ENCODE data around the gene ZC3H18. TPM values are rescaled to one million over a fixed set of nuclear protein-coding genes. Genes with fewer than 3 reads are reported as not detected.

Gene ZC3H18
- total RNA-seq, 2 experiments from 2014 or later = 72.0 to 72.7 TPM

- Mint-ChIP-seq H3K9me3 (no peaks in the 10 kb centered on the region), H3K36me3 (peaks cover 3% of the 10 kb centered on the region), H3K4me1 (ENCODE audit: low read depth) (peaks cover 31% of the 10 kb centered on the region), H3K4me3 (no peak overlapping the region), H3K27me3 (no peaks in the 10 kb centered on the region), H3K27ac (peak overlapping the region; percentile 3)
- DNase-seq = no peak
- ChIA-PET CTCF (interaction anchor here (1.1 kb wide), 1 partner anchor 16 kb away, joined by 3 read pairs; no protein-coding TSS in a partner anchor), POLR2A (interaction anchor here (0.7 kb wide), 1 partner anchor 164 kb away, joined by 3 read pairs; no protein-coding TSS in a partner anchor)
- intact Hi-C loops (cut with micrococcal nuclease) = no loop called here
Observed at GRCh38 chr16:88616736-88617135, 46.5 kb downstream of the ZC3H18 start.

GRCh38 chr16:88617268-88618031 is 47.2 kb downstream of the ZC3H18 start:
- peaks cover 31% of the 10 kb centered on the region for H3K4me1 Mint-ChIP-seq (ENCODE audit: low read depth)
- POLR2A ChIA-PET = no interaction called here
- intact Hi-C loops (cut with micrococcal nuclease) = no loop called here
- H3K36me3 Mint-ChIP-seq = peaks cover 7% of the 10 kb centered on the region
- H3K9me3 Mint-ChIP-seq = no peaks in the 10 kb centered on the region
- H3K27ac Mint-ChIP-seq = peak overlapping the region; percentile 3
- CTCF ChIA-PET = interaction anchor here (1.1 kb wide), 1 partner anchor 16 kb away, joined by 3 read pairs; no protein-coding TSS in a partner anchor
- no peaks in the 10 kb centered on the region for H3K27me3 Mint-ChIP-seq
- H3K4me3 Mint-ChIP-seq = no peak overlapping the region
- no peak for DNase-seq

- H3K36me3 Mint-ChIP-seq = peaks cover 15% of the 10 kb centered on the region
- CTCF ChIA-PET = interaction anchor here (2.1 kb wide), 1 partner anchor 48 kb away, joined by 7 read pairs; the partner anchor contains the start of gene ZC3H18
Observed at GRCh38 chr16:88618182-88618955, 48.2 kb downstream of the ZC3H18 start.

GRCh38 chr16:88618956-88619667 is 48.9 kb downstream of the ZC3H18 start:
- no peak overlapping the region for H3K4me3 Mint-ChIP-seq
- H3K36me3 Mint-ChIP-seq = peaks cover 21% of the 10 kb centered on the region
- no peaks in the 10 kb centered on the region for H3K27me3 Mint-ChIP-seq
- peak overlapping the region; percentile 72 for H3K27ac Mint-ChIP-seq
- intact Hi-C loops (cut with micrococcal nuclease) = no loop called here
- DNase-seq = no peak
- peaks cover 31% of the 10 kb centered on the region for H3K4me1 Mint-ChIP-seq (ENCODE audit: low read depth)
- POLR2A ChIA-PET = interaction anchor here (0.9 to 1.5 kb wide), 5 partner anchors 10 to 49 kb away, joined by 3 to 8 read pairs (median 4); partner anchors contain the start of gene ZC3H18
- CTCF ChIA-PET = interaction anchor here (0.6 to 2.9 kb wide), 7 partner anchors 10 to 118 kb away, joined by 3 to 14 read pairs (median 4); partner anchors contain the start of genes IL17C, MVD and ZC3H18
- no peaks in the 10 kb centered on the region for H3K9me3 Mint-ChIP-seq

More at GRCh38 chr16:88618182-88618955, 48.2 kb downstream of the ZC3H18 start:
- H3K9me3 Mint-ChIP-seq = no peaks in the 10 kb centered on the region
- H3K27me3 Mint-ChIP-seq = no peaks in the 10 kb centered on the region
- peaks cover 31% of the 10 kb centered on the region for H3K4me1 Mint-ChIP-seq (ENCODE audit: low read depth)
- intact Hi-C loops (cut with micrococcal nuclease) = no loop called here
- DNase-seq = no peak
- H3K27ac Mint-ChIP-seq = peak overlapping the region; percentile 38
- H3K4me3 Mint-ChIP-seq = no peak overlapping the region
- POLR2A ChIA-PET = no interaction called here

GRCh38 chr16:88619859-88620815 is 49.9 kb downstream of the ZC3H18 start:
- H3K27me3 Mint-ChIP-seq = no peaks in the 10 kb centered on the region
- ChIA-PET POLR2A (interaction anchor here (0.7 to 1.5 kb wide), 7 partner anchors 9 to 50 kb away, joined by 3 to 8 read pairs (median 4); partner anchors contain the start of gene ZC3H18), CTCF (interaction anchor here (0.6 to 2.9 kb wide), 9 partner anchors 9 to 183 kb away, joined by 3 to 14 read pairs (median 3); partner anchors contain the start of genes IL17C, MVD and ZC3H18)
- H3K36me3 Mint-ChIP-seq = peaks cover 21% of the 10 kb centered on the region
- H3K4me3 Mint-ChIP-seq = peak overlapping the region; percentile 26
- no peaks in the 10 kb centered on the region for H3K9me3 Mint-ChIP-seq
- intact Hi-C loops (cut with micrococcal nuclease) = no loop called here
- peak overlapping the region; percentile 82 for H3K27ac Mint-ChIP-seq
- peaks cover 34% of the 10 kb centered on the region for H3K4me1 Mint-ChIP-seq (ENCODE audit: low read depth)
- peak; percentile 79 for DNase-seq

- H3K9me3 Mint-ChIP-seq = no peaks in the 10 kb centered on the region
- ChIA-PET POLR2A (no interaction called here), CTCF (no interaction called here)
- H3K27ac Mint-ChIP-seq = no peak overlapping the region
- intact Hi-C loops (cut with micrococcal nuclease) = no loop called here
- no peaks in the 10 kb centered on the region for H3K27me3 Mint-ChIP-seq
- no peak overlapping the region for H3K4me3 Mint-ChIP-seq
- H3K4me1 Mint-ChIP-seq (ENCODE audit: low read depth) = peaks cover 35% of the 10 kb centered on the region
- H3K36me3 Mint-ChIP-seq = peaks cover 27% of the 10 kb centered on the region
- DNase-seq = no peak
Observed at GRCh38 chr16:88622125-88622524, 51.9 kb downstream of the ZC3H18 start.

GRCh38 chr16:88622866-88623265 is 52.7 kb downstream of the ZC3H18 start:
- ChIA-PET POLR2A (no interaction called here), CTCF (no interaction called here)
- no peak overlapping the region for H3K4me3 Mint-ChIP-seq
- no peak for DNase-seq
- H3K9me3 Mint-ChIP-seq = no peaks in the 10 kb centered on the region
- H3K27me3 Mint-ChIP-seq = no peaks in the 10 kb centered on the region
- peaks cover 35% of the 10 kb centered on the region for H3K4me1 Mint-ChIP-seq (ENCODE audit: low read depth)
- peaks cover 30% of the 10 kb centered on the region for H3K36me3 Mint-ChIP-seq
- no peak overlapping the region for H3K27ac Mint-ChIP-seq
- intact Hi-C loops (cut with micrococcal nuclease) = no loop called here

GRCh38 chr16:88623858-88624257 is 53.7 kb downstream of the ZC3H18 start:
- Mint-ChIP-seq H3K4me3 (no peak overlapping the region), H3K27me3 (no peaks in the 10 kb centered on the region), H3K36me3 (peaks cover 34% of the 10 kb centered on the region), H3K27ac (no peak overlapping the region), H3K4me1 (ENCODE audit: low read depth) (peaks cover 29% of the 10 kb centered on the region), H3K9me3 (no peaks in the 10 kb centered on the region)
- ChIA-PET POLR2A (no interaction called here), CTCF (no interaction called here)
- DNase-seq = no peak
- intact Hi-C loops (cut with micrococcal nuclease) = no loop called here

GRCh38 chr16:88624481-88624880 is 54.3 kb downstream of the ZC3H18 start:
- Mint-ChIP-seq H3K36me3 (peaks cover 35% of the 10 kb centered on the region), H3K4me1 (ENCODE audit: low read depth) (peaks cover 22% of the 10 kb centered on the region), H3K27me3 (no peaks in the 10 kb centered on the region), H3K4me3 (no peak overlapping the region), H3K9me3 (no peaks in the 10 kb centered on the region), H3K27ac (no peak overlapping the region)
- no peak for DNase-seq
- CTCF ChIA-PET = no interaction called here
- intact Hi-C loops (cut with micrococcal nuclease) = no loop called here
- POLR2A ChIA-PET = no interaction called here

- DNase-seq = peak; percentile 62
- peaks cover 39% of the 10 kb centered on the region for H3K36me3 Mint-ChIP-seq
- ChIA-PET CTCF (no interaction called here), POLR2A (interaction anchor here (0.6 kb wide), 1 partner anchor 180 kb away, joined by 3 read pairs; no protein-coding TSS in a partner anchor)
- H3K4me3 Mint-ChIP-seq = no peak overlapping the region
- H3K27ac Mint-ChIP-seq = no peak overlapping the region
- intact Hi-C loops (cut with micrococcal nuclease) = no loop called here
- no peaks in the 10 kb centered on the region for H3K27me3 Mint-ChIP-seq
- H3K4me1 Mint-ChIP-seq (ENCODE audit: low read depth) = peaks cover 16% of the 10 kb centered on the region
- H3K9me3 Mint-ChIP-seq = no peaks in the 10 kb centered on the region
Observed at GRCh38 chr16:88624977-88625576, 54.9 kb downstream of the ZC3H18 start.

- intact Hi-C loops (cut with micrococcal nuclease) = no loop called here
Observed at GRCh38 chr16:88626646-88627045, 56.4 kb downstream of the ZC3H18 start.

More at GRCh38 chr16:88626646-88627045, 56.4 kb downstream of the ZC3H18 start:
- no peak for DNase-seq
- no peak overlapping the region for H3K27ac Mint-ChIP-seq
- H3K36me3 Mint-ChIP-seq = peaks cover 43% of the 10 kb centered on the region
- H3K4me1 Mint-ChIP-seq (ENCODE audit: low read depth) = peaks cover 7% of the 10 kb centered on the region
- no peaks in the 10 kb centered on the region for H3K27me3 Mint-ChIP-seq
- ChIA-PET POLR2A (no interaction called here), CTCF (no interaction called here)
- H3K9me3 Mint-ChIP-seq = no peaks in the 10 kb centered on the region
- no peak overlapping the region for H3K4me3 Mint-ChIP-seq

All from activated CD4-positive, alpha-beta memory T cell treated with anti-CD3 and anti-CD28 coated beads for 36 hours (primary cell).